Measurements from ENCODE around the gene BBS9.

Gene BBS9

DNA sequence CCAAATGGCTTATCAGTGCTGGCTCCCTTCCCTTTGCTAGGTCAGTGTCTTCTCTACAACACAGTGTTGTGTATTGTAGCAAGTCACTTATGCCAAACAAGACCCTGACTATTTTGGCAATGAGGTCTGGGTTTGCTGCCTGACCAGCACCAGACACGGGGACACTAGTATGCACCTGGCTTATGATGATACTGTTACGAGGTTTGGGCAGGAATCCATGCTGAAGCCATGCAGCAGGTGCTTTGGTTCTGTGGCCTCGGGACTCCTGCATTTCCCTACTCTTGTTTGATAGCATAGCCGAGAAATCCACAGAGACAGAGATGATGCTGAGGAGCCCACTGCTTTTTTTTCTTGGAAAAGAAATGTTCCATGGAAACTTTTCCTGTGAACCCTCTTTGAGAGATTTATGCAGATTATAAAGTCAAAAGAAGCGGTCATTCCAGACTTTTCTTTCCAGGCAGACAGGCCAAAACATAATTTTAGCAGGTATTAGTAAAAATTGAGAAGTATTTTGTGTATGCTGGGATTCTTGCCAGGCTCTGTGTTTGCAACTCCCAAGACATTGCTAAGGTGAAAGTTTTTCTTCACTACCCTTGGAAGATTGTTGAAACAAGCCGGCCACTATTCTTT is 291.1 kb downstream of the BBS9 start:
- TF ChIP-seq, protein P1, sequence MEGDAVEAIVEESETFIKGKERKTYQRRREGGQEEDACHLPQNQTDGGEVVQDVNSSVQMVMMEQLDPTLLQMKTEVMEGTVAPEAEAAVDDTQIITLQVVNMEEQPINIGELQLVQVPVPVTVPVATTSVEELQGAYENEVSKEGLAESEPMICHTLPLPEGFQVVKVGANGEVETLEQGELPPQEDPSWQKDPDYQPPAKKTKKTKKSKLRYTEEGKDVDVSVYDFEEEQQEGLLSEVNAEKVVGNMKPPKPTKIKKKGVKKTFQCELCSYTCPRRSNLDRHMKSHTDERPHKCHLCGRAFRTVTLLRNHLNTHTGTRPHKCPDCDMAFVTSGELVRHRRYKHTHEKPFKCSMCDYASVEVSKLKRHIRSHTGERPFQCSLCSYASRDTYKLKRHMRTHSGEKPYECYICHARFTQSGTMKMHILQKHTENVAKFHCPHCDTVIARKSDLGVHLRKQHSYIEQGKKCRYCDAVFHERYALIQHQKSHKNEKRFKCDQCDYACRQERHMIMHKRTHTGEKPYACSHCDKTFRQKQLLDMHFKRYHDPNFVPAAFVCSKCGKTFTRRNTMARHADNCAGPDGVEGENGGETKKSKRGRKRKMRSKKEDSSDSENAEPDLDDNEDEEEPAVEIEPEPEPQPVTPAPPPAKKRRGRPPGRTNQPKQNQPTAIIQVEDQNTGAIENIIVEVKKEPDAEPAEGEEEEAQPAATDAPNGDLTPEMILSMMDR (IDR thresholded peaks at IDR 0.05; ENCODE audit: insufficient read depth, low read depth, low read length, missing control alignments) = no peak
- DNase-seq (ENCODE audit: low read depth) = no peak

DNA sequence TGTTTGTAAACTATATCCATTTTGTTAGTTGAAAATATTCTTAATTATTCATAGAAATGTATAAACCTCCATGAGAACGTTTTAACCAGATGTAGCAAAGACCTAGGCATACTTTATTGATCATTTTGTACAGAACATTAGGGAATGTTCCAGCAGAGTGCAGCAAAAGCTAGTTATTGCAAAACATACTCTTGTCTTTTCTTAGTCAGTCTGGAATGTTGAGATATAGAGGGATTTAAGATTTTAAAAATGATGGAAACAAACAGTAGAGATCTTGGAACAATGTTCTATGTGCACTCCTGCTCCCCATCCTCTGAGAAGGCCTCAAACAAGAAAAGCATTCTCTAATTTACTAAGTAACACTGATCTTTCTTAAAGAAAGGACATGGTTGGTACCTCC is 292.1 kb downstream of the BBS9 start:
- peak; percentile 12 for DNase-seq (ENCODE audit: low read depth)
- TF ChIP-seq, protein P1 (IDR thresholded peaks at IDR 0.05; ENCODE audit: insufficient read depth, low read depth, low read length, missing control alignments) = no peak
- H3K4me3 ChIP-seq (ENCODE audit: low read length) = no peak overlapping the region

More for the DNA sequence above, 291.1 kb downstream of the BBS9 start:
- H3K4me3 ChIP-seq (ENCODE audit: low read length) = no peak overlapping the region

DNA sequence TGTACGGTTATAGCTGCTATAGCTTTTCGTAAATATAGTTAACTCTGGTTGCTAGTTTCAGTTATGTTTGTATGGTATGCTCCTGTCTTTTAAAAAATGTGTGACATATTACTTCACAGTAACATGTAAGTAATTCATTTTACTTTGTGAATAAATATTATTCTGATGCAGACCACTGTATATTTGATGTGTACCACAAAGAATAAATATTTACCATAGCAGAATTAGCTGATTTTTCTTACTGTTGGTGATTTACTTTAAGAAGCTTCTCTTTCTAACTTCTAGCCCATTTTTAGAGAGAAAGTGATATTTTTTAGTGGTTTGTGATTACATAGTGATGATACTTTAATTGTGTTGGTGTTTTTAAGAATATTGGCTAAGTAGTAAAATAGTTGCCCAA is 292.8 kb downstream of the BBS9 start:
- no peak overlapping the region for H3K4me3 ChIP-seq (ENCODE audit: low read length)
- DNase-seq (ENCODE audit: low read depth) = no peak
- TF ChIP-seq, protein P1 (IDR thresholded peaks at IDR 0.05; ENCODE audit: insufficient read depth, low read depth, low read length, missing control alignments) = no peak

DNA sequence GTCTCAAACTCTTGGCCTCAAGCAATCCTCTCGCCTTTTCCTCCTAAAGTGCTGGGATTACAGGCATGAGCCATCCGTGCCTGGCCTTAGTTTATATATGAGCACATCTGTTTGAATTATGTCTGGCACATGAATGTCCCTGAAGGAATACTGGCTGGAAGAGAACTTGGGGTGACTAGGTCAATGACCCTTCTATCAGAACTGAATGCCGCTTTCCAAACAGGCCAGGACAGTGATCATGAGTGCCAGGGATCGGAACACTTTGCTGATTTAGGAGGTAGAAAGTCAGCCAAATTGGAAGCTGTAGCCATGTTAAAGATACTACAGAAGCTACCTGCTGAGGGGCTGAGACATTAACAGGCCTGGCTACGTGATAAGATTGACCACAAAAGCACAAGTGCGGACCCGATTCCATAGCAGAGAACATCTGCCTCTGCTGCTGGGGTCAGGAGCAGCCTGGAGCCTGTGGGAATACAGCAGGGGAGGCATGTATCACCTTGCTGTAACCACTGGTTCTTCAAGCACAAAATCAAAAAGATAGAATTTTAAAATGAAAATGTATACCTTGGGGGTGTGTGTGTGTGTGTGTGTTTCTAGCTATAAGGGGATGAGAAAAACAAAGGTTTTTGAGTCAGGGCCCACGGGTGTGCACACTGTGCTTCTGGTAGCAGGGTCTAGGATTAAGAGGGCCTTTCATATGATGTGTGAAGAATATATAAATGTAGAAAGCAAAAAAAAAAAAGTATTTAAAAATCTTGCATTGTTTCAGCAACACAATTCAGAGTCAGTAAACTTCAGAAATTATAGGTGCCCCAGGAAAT is 293.7 kb downstream of the BBS9 start:
- TF ChIP-seq, protein P1 (IDR thresholded peaks at IDR 0.05; ENCODE audit: insufficient read depth, low read depth, low read length, missing control alignments) = no peak
- no peak overlapping the region for H3K4me3 ChIP-seq (ENCODE audit: low read length)
- no peak for DNase-seq (ENCODE audit: low read depth)

DNA sequence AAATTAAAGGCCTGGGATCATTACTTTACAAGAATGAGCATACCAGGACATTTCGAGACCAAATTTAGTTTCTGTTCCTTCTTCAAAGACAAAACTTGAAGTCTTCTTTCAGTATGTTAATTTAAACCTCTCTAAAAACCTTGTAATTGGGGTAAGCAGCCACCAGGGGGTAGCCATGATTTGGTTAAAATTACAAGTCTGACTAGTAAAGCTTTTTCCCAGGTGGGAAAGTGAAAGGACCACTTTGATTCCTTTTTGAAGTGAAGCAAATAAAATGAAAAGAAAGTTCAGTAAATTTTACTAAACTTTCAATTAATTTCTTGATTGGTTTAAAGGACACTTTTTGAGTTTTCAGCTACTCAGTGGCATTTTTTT is 294.3 kb downstream of the BBS9 start:
- TF ChIP-seq, protein P1 (IDR thresholded peaks at IDR 0.05; ENCODE audit: insufficient read depth, low read depth, low read length, missing control alignments) = peak; percentile 40
- peak; percentile 38 for DNase-seq (ENCODE audit: low read depth)
- H3K4me3 ChIP-seq (ENCODE audit: low read length) = no peak overlapping the region

DNA sequence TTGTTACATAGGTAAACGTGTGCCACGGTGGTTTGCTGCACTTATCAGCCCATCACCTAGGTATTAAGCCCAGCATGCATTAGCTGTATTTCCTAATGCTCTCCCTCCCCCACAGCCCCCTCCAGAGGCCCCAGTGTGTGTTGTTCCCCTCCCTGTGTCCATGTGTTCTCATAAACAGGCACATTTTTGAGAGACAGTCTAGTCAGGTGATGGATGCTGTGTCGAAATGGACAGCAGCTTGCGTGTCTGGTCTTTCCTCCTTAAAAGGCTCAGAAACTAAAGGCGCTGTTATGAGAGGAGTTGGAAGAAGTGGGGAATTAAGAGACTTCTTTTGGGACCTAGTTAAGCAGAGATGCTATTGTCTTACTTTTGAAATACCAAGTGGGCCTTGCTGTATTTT is 296.0 kb downstream of the BBS9 start:
- DNase-seq (ENCODE audit: low read depth) = no peak
- TF ChIP-seq, protein P1 (IDR thresholded peaks at IDR 0.05; ENCODE audit: insufficient read depth, low read depth, low read length, missing control alignments) = no peak
- H3K4me3 ChIP-seq (ENCODE audit: low read length) = no peak overlapping the region
